ENCODE measurements around the gene IRAK1BP1.

DNA sequence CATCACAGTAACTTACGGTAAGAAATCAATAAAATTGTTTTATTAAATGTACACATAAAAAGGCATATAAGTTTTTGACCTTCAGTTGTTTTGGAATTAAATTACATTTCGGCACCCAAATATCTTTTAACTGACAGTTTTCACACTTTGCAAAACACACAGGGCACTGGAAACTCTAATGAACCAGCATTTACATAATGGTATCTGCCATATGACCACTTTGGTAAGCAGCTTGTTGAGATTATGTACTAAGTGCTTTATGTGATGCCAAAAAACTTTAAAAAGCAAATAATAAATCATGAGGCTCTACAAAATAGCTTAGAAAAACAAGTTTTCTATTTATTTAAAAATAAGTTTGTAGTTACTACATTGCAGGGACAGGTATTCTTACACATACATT lies 68.2 kb downstream of the IRAK1BP1 start:
- TF ChIP-seq CTCF (IDR thresholded peaks at IDR 0.05) (no peak), POLR2AphosphoS5 (IDR thresholded peaks at IDR 0.05; ENCODE audit: low read depth, low read length) (no peak), SIN3A (IDR thresholded peaks at IDR 0.05; ENCODE audit: borderline replicate concordance, insufficient read depth, low read depth, low read length) (no peak), TCF7L2 (IDR thresholded peaks at IDR 0.05; ENCODE audit: low read depth, low read length) (no peak)
- TF ChIP-seq, protein P1, sequence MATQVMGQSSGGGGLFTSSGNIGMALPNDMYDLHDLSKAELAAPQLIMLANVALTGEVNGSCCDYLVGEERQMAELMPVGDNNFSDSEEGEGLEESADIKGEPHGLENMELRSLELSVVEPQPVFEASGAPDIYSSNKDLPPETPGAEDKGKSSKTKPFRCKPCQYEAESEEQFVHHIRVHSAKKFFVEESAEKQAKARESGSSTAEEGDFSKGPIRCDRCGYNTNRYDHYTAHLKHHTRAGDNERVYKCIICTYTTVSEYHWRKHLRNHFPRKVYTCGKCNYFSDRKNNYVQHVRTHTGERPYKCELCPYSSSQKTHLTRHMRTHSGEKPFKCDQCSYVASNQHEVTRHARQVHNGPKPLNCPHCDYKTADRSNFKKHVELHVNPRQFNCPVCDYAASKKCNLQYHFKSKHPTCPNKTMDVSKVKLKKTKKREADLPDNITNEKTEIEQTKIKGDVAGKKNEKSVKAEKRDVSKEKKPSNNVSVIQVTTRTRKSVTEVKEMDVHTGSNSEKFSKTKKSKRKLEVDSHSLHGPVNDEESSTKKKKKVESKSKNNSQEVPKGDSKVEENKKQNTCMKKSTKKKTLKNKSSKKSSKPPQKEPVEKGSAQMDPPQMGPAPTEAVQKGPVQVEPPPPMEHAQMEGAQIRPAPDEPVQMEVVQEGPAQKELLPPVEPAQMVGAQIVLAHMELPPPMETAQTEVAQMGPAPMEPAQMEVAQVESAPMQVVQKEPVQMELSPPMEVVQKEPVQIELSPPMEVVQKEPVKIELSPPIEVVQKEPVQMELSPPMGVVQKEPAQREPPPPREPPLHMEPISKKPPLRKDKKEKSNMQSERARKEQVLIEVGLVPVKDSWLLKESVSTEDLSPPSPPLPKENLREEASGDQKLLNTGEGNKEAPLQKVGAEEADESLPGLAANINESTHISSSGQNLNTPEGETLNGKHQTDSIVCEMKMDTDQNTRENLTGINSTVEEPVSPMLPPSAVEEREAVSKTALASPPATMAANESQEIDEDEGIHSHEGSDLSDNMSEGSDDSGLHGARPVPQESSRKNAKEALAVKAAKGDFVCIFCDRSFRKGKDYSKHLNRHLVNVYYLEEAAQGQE (IDR thresholded peaks at IDR 0.05; ENCODE audit: insufficient read depth in 1 of 2, low read depth in 2 of 2, low read length in 1 of 2), result no peak
